HepG2 (cell line): ENCODE results near the gene METTL1. TPM values are rescaled to one million over a fixed set of nuclear protein-coding genes. Genes with fewer than 3 reads are reported as not detected.

Source experiments
- BRCA1 ChIP-seq: sonication (generic); formaldehyde crosslinking; IDR thresholded peaks from 2 replicates; pipeline ENCODE4 v1.4.0; 2020; ENCODE audit warnings: missing genetic modification reagents
- CCAR2 ChIP-seq: fragments of 200-400 bp; formaldehyde crosslinking; optimal IDR thresholded peaks from 2 replicates; pipeline ENCODE3; 2018; ENCODE audit warnings: low read depth, mild to moderate bottlenecking, low read length, moderate library complexity
- FOSL1 ChIP-seq: sonication (generic); formaldehyde crosslinking; IDR thresholded peaks from 2 replicates; pipeline ENCODE4 v1.9.0; 2021; ENCODE audit warnings: missing genetic modification reagents, borderline replicate concordance
- HOXA5 ChIP-seq: sonication (generic); formaldehyde crosslinking; IDR thresholded peaks from 2 replicates; pipeline ENCODE4 v1.4.0; 2020; ENCODE audit warnings: missing genetic modification reagents
- IRX3 ChIP-seq: sonication (generic); formaldehyde crosslinking; IDR thresholded peaks from 2 replicates; pipeline ENCODE4 v1.8.1; 2023; ENCODE audit warnings: mild to moderate bottlenecking, low read depth, missing genetic modification reagents, borderline replicate concordance
- LCORL ChIP-seq, 2 experiments: fragments of 450-650 bp in 1 of 2; sonication (generic) in 1 of 2; formaldehyde crosslinking in 1 of 2; IDR thresholded peaks; 2 replicates each; pipeline versions ENCODE4 v1.5.0 to v1.6.1; 2017 to 2020; ENCODE audit warnings: antibody characterized with exemption in 1 of 2, missing genetic modification reagents in 1 of 2
- NCOA5 ChIP-seq: sonication (generic); formaldehyde crosslinking; IDR thresholded peaks from 2 replicates; pipeline ENCODE4 v1.4.0; 2020; ENCODE audit warnings: missing genetic modification reagents
- POLR2A ChIP-seq, 2 experiments: IDR thresholded peaks; 2 replicates each; pipeline ENCODE4 v1.6.1; 2011; ENCODE audit warnings: low read depth in 2 of 2, low read length in 2 of 2, mild to moderate bottlenecking in 1 of 2, moderate library complexity in 1 of 2; ENCODE audit not compliant: insufficient read depth in 1 of 2
- SRSF9 ChIP-seq: fragments of 200-400 bp; formaldehyde crosslinking; IDR thresholded peaks from 2 replicates; pipeline ENCODE4 v1.6.1; 2018; ENCODE audit warnings: borderline replicate concordance, mild to moderate bottlenecking, low read depth, low read length; ENCODE audit not compliant: insufficient read depth, poor library complexity, severe bottlenecking
- THAP9 ChIP-seq: sonication (generic); formaldehyde crosslinking; IDR thresholded peaks from 2 replicates; pipeline ENCODE4; 2020; ENCODE audit warnings: missing genetic modification reagents, mild to moderate bottlenecking, borderline replicate concordance
- TP53 ChIP-seq: sonication (generic); formaldehyde crosslinking; conservative IDR thresholded peaks from 2 replicates; pipeline ENCODE4 v1.4.0; 2020; ENCODE audit warnings: missing genetic modification reagents
- TRIM24 ChIP-seq: sonication (generic); formaldehyde crosslinking; IDR thresholded peaks from 2 replicates; pipeline ENCODE4 v1.8.0; 2022; ENCODE audit warnings: mild to moderate bottlenecking, missing genetic modification reagents
- ZBTB7B ChIP-seq: sonication (generic); formaldehyde crosslinking; IDR thresholded peaks from 2 replicates; pipeline ENCODE4 v1.4.0; 2020; ENCODE audit warnings: missing genetic modification reagents
- ZEB1 ChIP-seq: IDR thresholded peaks from 2 replicates; pipeline ENCODE4 v1.6.1; 2012; ENCODE audit warnings: mild to moderate bottlenecking, low read depth, inconsistent platforms; ENCODE audit not compliant: insufficient replicate concordance
- ZNF335 ChIP-seq: sonication (generic); formaldehyde crosslinking; IDR thresholded peaks from 2 replicates; pipeline ENCODE4 v1.4.0; 2020; ENCODE audit warnings: missing genetic modification reagents
- ZNF367 ChIP-seq: sonication (generic); formaldehyde crosslinking; IDR thresholded peaks from 2 replicates; pipeline ENCODE4 v1.4.0; 2020; ENCODE audit warnings: missing genetic modification reagents, borderline replicate concordance
- ZNF383 ChIP-seq: sonication (generic); formaldehyde crosslinking; IDR thresholded peaks from 2 replicates; pipeline ENCODE4 v1.4.0; 2020; ENCODE audit warnings: missing genetic modification reagents, mild to moderate bottlenecking, borderline replicate concordance
- ZNF44 ChIP-seq: sonication (generic); formaldehyde crosslinking; IDR thresholded peaks from 2 replicates; pipeline ENCODE4 v1.5.1; 2020; ENCODE audit warnings: mild to moderate bottlenecking, missing genetic modification reagents
- ZSCAN31 ChIP-seq: sonication (generic); formaldehyde crosslinking; IDR thresholded peaks from 2 replicates; pipeline ENCODE4 v1.5.0; 2020; ENCODE audit warnings: low read depth, mild to moderate bottlenecking, missing genetic modification reagents
- polyA plus RNA-seq, 8 experiments: library from polyadenylated mRNA; depleted of rRNA in 3 of 8; stranded (reverse) in 7 of 8; unstranded in 1 of 8; fragments of >200 nt; fragmentation: Illumina TruSeq in 4 of 8; extraction: Trizol in 4 of 8; gene quantifications; 2 replicates each; pipeline versions ENCODE4 v1.2.1 to v1.2.3, GENCODE V29; 2011 to 2016; ENCODE audit warnings: low read depth in 4 of 8, missing spikeins in 1 of 8, mixed read lengths in 1 of 8; ENCODE audit not compliant: insufficient read depth in 1 of 8
- total RNA-seq, 5 experiments: library from RNA; depleted of rRNA; stranded (reverse); fragments of >200 nt; fragmentation: Illumina TruSeq; extraction: Trizol; gene quantifications; 2 replicates each; pipeline ENCODE4 v1.2.3, GENCODE V29; 2016; ENCODE audit warnings: low read depth in 1 of 5
- TF ChIP-seq, protein P1 (sequence below): sonication (generic); formaldehyde crosslinking; conservative IDR thresholded peaks from 2 replicates; pipeline ENCODE4 v1.4.0; 2020; ENCODE audit warnings: missing genetic modification reagents
- TF ChIP-seq, protein P2 (sequence below): sonication (generic); formaldehyde crosslinking; conservative IDR thresholded peaks from 2 replicates; pipeline ENCODE4 v1.8.0; 2022; ENCODE audit warnings: missing genetic modification reagents
- TF ChIP-seq, protein P3 (sequence below): IDR thresholded peaks from 2 replicates; pipeline ENCODE4 v1.6.1; 2016; ENCODE audit warnings: low read depth

Gene METTL1
- total and polyA plus RNA-seq, 2 of the 13 experiments (the other 11 are each of a cell fraction or from before 2014, with no cell fraction given), result 34.7 to 36.9 TPM

- TF ChIP-seq THAP9 (CRISPR knock-in tag) (peak; percentile 87; the same call in 1 of the 2 replicates), SRSF9 (no peak), TP53 (CRISPR knock-in tag) (no peak; the same call in 1 of the 2 replicates), HOXA5 (CRISPR knock-in tag) (0 out of 2 replicates have a peak, but pooled peaks have one; percentile 63), ZSCAN31 (CRISPR knock-in tag) (peak; percentile 95), BRCA1 (CRISPR knock-in tag) (no peak), CCAR2 (peak; percentile 14), ZNF335 (CRISPR knock-in tag) (0 out of 2 replicates have a peak, but pooled peaks have one; percentile 49), IRX3 (no peak), ZEB1 (no peak), POLR2A (IDR thresholded peaks at IDR 0.05; ENCODE audit: insufficient read depth in 1 of 2, low read depth in 2 of 2, low read length in 2 of 2) (peak; percentile 75 to 80), FOSL1 (CRISPR knock-in tag) (peak; percentile 10; the same call in 1 of the 2 replicates), LCORL (IDR thresholded peaks at IDR 0.05) (no peak), LCORL (CRISPR knock-in tag; IDR thresholded peaks at IDR 0.05) (peak; percentile 80), ZNF367 (CRISPR knock-in tag) (peak; percentile 82; the same call in 1 of the 2 replicates), ZNF383 (CRISPR knock-in tag) (peak; percentile 28; the same call in 1 of the 2 replicates), NCOA5 (CRISPR knock-in tag) (no peak), ZBTB7B (CRISPR knock-in tag) (peak; percentile 58; the same call in 1 of the 2 replicates), ZNF44 (CRISPR knock-in tag) (no peak), TRIM24 (CRISPR knock-in tag) (no peak)
- TF ChIP-seq, protein P1, sequence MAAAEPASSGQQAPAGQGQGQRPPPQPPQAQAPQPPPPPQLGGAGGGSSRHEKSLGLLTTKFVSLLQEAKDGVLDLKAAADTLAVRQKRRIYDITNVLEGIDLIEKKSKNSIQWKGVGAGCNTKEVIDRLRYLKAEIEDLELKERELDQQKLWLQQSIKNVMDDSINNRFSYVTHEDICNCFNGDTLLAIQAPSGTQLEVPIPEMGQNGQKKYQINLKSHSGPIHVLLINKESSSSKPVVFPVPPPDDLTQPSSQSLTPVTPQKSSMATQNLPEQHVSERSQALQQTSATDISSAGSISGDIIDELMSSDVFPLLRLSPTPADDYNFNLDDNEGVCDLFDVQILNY, result peak; percentile 54; the same call in 1 of the 2 replicates
- TF ChIP-seq, protein P2, sequence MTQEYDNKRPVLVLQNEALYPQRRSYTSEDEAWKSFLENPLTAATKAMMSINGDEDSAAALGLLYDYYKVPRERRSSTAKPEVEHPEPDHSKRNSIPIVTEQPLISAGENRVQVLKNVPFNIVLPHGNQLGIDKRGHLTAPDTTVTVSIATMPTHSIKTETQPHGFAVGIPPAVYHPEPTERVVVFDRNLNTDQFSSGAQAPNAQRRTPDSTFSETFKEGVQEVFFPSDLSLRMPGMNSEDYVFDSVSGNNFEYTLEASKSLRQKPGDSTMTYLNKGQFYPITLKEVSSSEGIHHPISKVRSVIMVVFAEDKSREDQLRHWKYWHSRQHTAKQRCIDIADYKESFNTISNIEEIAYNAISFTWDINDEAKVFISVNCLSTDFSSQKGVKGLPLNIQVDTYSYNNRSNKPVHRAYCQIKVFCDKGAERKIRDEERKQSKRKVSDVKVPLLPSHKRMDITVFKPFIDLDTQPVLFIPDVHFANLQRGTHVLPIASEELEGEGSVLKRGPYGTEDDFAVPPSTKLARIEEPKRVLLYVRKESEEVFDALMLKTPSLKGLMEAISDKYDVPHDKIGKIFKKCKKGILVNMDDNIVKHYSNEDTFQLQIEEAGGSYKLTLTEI (CRISPR knock-in tag), result no peak
- TF ChIP-seq, protein P3, sequence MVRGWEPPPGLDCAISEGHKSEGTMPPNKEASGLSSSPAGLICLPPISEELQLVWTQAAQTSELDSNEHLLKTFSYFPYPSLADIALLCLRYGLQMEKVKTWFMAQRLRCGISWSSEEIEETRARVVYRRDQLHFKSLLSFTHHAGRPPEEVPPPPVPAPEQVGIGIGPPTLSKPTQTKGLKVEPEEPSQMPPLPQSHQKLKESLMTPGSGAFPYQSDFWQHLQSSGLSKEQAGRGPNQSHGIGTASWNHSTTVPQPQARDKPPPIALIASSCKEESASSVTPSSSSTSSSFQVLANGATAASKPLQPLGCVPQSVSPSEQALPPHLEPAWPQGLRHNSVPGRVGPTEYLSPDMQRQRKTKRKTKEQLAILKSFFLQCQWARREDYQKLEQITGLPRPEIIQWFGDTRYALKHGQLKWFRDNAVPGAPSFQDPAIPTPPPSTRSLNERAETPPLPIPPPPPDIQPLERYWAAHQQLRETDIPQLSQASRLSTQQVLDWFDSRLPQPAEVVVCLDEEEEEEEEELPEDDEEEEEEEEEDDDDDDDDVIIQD (CRISPR knock-in tag), result no peak
Observed at GRCh38 chr12:57751788-57752667, 19.9 kb downstream of the METTL1 start, which contains the start of gene CDK4 (continued).
